Kidney capillary endothelial cell (primary cell): ENCODE data around the gene SORCS3.

Source experiments
- DNase-seq: peaks from one replicate; pipeline ENCODE4 v3.0.0-alpha.2; 2018; ENCODE audit warnings: low spot score

SORCS3 gene

GRCh38 chr10:104850023-104850422, 208.9 kb downstream of the SORCS3 start:
- no peak for DNase-seq

GRCh38 chr10:104867966-104868598, 227.0 kb downstream of the SORCS3 start:
- DNase-seq, result no peak

GRCh38 chr10:104872691-104873090, 231.6 kb downstream of the SORCS3 start:
- no peak for DNase-seq

- DNase-seq, result no peak
Measured at GRCh38 chr10:104873161-104873560, 232.1 kb downstream of the SORCS3 start.

GRCh38 chr10:104875561-104875960, 234.5 kb downstream of the SORCS3 start:
- DNase-seq, result no peak

- DNase-seq, result no peak
Measured at GRCh38 chr10:104880624-104881398, 239.7 kb downstream of the SORCS3 start.

GRCh38 chr10:104881740-104882139, 240.7 kb downstream of the SORCS3 start:
- DNase-seq, result no peak

- no peak for DNase-seq
Measured at GRCh38 chr10:104892879-104893617, 252.0 kb downstream of the SORCS3 start.

GRCh38 chr10:104893701-104894100, 252.6 kb downstream of the SORCS3 start:
- no peak for DNase-seq

GRCh38 chr10:104894681-104895080, 253.6 kb downstream of the SORCS3 start:
- no peak for DNase-seq

GRCh38 chr10:104895541-104895940, 254.5 kb downstream of the SORCS3 start:
- DNase-seq, result no peak

GRCh38 chr10:104895981-104896380, 254.9 kb downstream of the SORCS3 start:
- DNase-seq, result no peak

GRCh38 chr10:104897696-104898095, 256.6 kb downstream of the SORCS3 start:
- DNase-seq, result no peak

- no peak for DNase-seq
Measured at GRCh38 chr10:104899779-104900178, 258.7 kb downstream of the SORCS3 start.

GRCh38 chr10:104903433-104903832, 262.3 kb downstream of the SORCS3 start:
- DNase-seq, result no peak

- DNase-seq, result no peak
Measured at GRCh38 chr10:104904753-104905323, 263.7 kb downstream of the SORCS3 start.

- DNase-seq, result no peak
Measured at GRCh38 chr10:104906112-104906511, 265.0 kb downstream of the SORCS3 start.

GRCh38 chr10:104907521-104907920, 266.4 kb downstream of the SORCS3 start:
- DNase-seq, result no peak

- DNase-seq, result no peak
Measured at GRCh38 chr10:104908581-104908980, 267.5 kb downstream of the SORCS3 start.

- DNase-seq, result no peak
Measured at GRCh38 chr10:104910712-104911111, 269.6 kb downstream of the SORCS3 start.

- DNase-seq, result no peak
Measured at GRCh38 chr10:104913390-104913789, 272.3 kb downstream of the SORCS3 start.

GRCh38 chr10:104920476-104920875, 279.4 kb downstream of the SORCS3 start:
- DNase-seq, result no peak

- DNase-seq, result no peak
Measured at GRCh38 chr10:104921763-104922162, 280.7 kb downstream of the SORCS3 start.
